ENCODE data around the gene BLVRA.

GRCh38 chr7:43766564-43766963, 8.1 kb downstream of the BLVRA start:
- TF ChIP-seq YY1 (IDR thresholded peaks at IDR 0.05; ENCODE audit: insufficient read depth, insufficient read length), result no peak
- no peak for TF ChIP-seq SUZ12 (IDR thresholded peaks at IDR 0.05; ENCODE audit: extremely low read depth, insufficient read depth, insufficient read length)
